ENCODE results near the gene ZBTB7C.
"Not testable (repeated sequence)": the region's sequence is repeated elsewhere in the genome, so short reads cannot be mapped to it uniquely, and the experiment has no call there.

- TF ChIP-seq EZH2 (IDR thresholded peaks at IDR 0.05; ENCODE audit: borderline replicate concordance, low read length); CTCF (conservative IDR thresholded peaks at IDR 0.05 in 1 of 2, IDR thresholded peaks at IDR 0.05 in 1 of 2; ENCODE audit: extremely low read depth in 1 of 2, insufficient read depth in 1 of 2, low read depth in 1 of 2, low read length in 2 of 2): not testable (repeated sequence)
These were observed 125.2 kb downstream of the ZBTB7C start for GRCh38 chr18:48284011-48284410.

All from mammary epithelial cell (primary cell).